HG02973 (cell line): ENCODE measurements around the gene MAP7.
"Not testable (repeated sequence)": the region's sequence is repeated elsewhere in the genome, so short reads cannot be mapped to it uniquely, and the experiment has no call there.

Source experiments
- ATAC-seq: cut with Tn5 transposase; IDR thresholded peaks from one replicate; pipeline ENCODE4 v1.9.1; 2021; ENCODE audit warnings: moderate library complexity; ENCODE audit not compliant: unreplicated experiment

The MAP7 gene

GRCh38 chr6:136315594-136315993 lies 234.6 kb downstream of the MAP7 start:
- no peak for ATAC-seq

- no peak for ATAC-seq
Measured at GRCh38 chr6:136312975-136313374, 237.2 kb downstream of the MAP7 start.

- ATAC-seq = no peak
Measured at GRCh38 chr6:136309729-136310311, 240.4 kb downstream of the MAP7 start.

- no peak for ATAC-seq
Measured at GRCh38 chr6:136309171-136309570, 241.1 kb downstream of the MAP7 start.

- ATAC-seq = not testable (repeated sequence)
Measured at GRCh38 chr6:136308469-136308868, 241.8 kb downstream of the MAP7 start.

- no peak for ATAC-seq
Measured at GRCh38 chr6:136307351-136307750, 242.9 kb downstream of the MAP7 start.

- ATAC-seq = no peak
Measured at GRCh38 chr6:136306466-136306865, 243.8 kb downstream of the MAP7 start.

GRCh38 chr6:136304410-136304809 lies 245.8 kb downstream of the MAP7 start:
- ATAC-seq = no peak

- ATAC-seq = no peak
Measured at GRCh38 chr6:136303516-136303915, 246.7 kb downstream of the MAP7 start.

- no peak for ATAC-seq
Measured at GRCh38 chr6:136294621-136295020, 255.6 kb downstream of the MAP7 start.
